Measurements from ENCODE around the gene CACNG3. TPM values are rescaled to one million over a fixed set of nuclear protein-coding genes. Genes with fewer than 3 reads are reported as not detected.

The CACNG3 gene
- polyA plus RNA-seq, 4 donors, result not detected

DNA sequence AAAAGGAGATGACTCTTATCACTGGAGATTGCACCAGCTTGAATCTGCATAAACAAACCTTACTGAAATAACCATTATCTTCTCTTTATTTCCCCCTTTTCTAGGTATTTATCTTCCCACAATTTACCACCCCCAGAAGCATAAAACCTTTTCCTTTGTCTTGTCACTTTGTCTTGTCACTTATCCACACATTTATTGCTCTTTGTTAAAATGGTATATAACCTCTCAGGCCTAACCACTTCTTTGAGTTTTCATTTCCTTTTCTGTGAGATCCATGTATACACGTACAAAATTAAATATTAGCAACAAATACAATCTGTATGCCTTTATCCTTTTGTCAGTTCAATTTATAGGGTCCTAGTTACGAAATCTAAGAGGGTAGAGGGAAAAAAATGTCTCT is 122.9 kb downstream of the CACNG3 start:
- DNase-seq (ENCODE audit: low read depth in 4 of 4, low spot score in 3 of 4), result no peak

DNA sequence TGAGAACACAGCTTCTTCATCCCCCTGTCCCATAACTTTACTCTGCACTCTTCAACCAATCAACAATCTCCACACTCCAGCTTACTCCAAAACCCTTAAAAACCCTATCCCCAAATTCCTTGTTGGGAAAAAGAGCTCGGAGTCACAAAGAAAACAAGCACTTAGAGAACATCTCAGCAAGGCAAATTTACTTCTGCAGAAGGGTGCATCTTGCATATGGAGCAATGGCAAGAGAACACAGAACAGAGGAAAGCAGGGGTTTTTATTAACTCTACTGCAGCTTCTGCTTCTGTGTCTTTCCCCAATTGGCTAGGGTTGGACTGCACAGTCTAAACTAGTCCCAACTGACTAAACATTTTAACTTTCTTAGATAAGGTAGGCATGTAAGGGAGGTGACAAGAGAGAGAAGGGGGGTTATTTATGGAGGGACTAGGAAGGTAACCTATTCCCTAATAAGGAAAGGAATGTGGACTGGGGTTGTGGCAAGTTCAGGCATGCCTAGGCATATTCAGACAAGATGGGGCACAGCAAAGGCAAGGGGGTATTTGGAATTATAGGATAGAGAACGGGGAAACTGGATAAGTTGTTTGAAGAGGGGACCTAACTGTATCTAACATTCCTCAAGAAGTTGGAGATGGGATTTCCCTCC is 125.5 kb downstream of the CACNG3 start:
- no peak for DNase-seq (ENCODE audit: low read depth in 4 of 4, low spot score in 3 of 4)

DNA sequence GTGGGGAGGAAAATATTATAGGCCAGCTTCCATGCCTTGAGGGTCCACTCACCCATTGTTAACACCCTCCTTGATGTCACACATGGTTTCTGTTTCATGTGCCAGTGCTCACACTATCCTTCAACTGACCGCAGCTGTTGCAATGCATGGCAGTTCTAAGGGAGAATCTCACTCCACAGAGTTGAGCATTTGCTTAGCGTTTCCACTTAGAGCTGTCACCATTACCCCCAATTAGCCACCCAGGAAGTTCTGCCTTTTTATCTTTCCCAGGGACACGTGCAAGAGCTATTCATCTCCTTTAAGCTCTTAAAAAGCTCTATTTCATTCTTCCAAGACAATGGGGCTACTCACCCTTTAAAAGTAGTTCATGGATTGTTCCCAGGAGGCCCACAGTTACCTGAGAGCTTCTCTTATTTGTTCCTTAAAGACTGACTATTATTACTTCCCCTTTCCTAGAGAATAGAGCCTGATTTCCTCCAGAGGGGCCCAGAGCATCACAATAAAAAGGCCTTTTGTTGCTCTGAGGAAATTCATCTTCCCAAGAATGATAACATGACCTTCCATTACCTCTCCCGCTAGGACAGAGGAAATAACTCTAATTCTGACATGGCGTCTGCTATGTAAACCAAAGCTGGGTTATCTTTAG is 126.8 kb downstream of the CACNG3 start:
- no peak for DNase-seq (ENCODE audit: low read depth in 4 of 4, low spot score in 3 of 4)

- DNase-seq (ENCODE audit: low read depth in 4 of 4, low spot score in 3 of 4), result no peak
These were observed 138.2 kb downstream of the CACNG3 start for GRCh38 chr16:24394341-24394740.

GRCh38 chr16:24396350-24397271 is 140.5 kb downstream of the CACNG3 start:
- DNase-seq (ENCODE audit: low read depth in 4 of 4, low spot score in 3 of 4), result no peak

- DNase-seq (ENCODE audit: low read depth in 4 of 4, low spot score in 3 of 4), result no peak
These were observed 152.9 kb downstream of the CACNG3 start for GRCh38 chr16:24409045-24409444.

Measured in left renal pelvis (tissue), 4 donors.